NOMO-1 treated with DMSO at 0.1 percent for 48 hours (cell line): ENCODE results near the gene CBFA2T2.
"Not testable (repeated sequence)": the region's sequence is repeated elsewhere in the genome, so short reads cannot be mapped to it uniquely, and the experiment has no call there.

Experiments
- DNase-seq: peaks from one replicate; lab custom pipeline; 2025; ENCODE audit not compliant: unreplicated experiment; lab: John Stamatoyannopoulos, UW

The CBFA2T2 gene

GRCh38 chr20:33609504-33609903 is 119.6 kb downstream of the CBFA2T2 start:
- no peak for DNase-seq

- DNase-seq = no peak
Measured at GRCh38 chr20:33611106-33611505, 121.2 kb downstream of the CBFA2T2 start.

- DNase-seq = no peak
Measured at GRCh38 chr20:33612001-33612400, 122.1 kb downstream of the CBFA2T2 start.

- no peak for DNase-seq
Measured at GRCh38 chr20:33621717-33622400, 132.0 kb downstream of the CBFA2T2 start.

- DNase-seq = no peak
Measured at GRCh38 chr20:33622705-33623365, 132.9 kb downstream of the CBFA2T2 start.

- DNase-seq = no peak
Measured at GRCh38 chr20:33624399-33624798, 134.5 kb downstream of the CBFA2T2 start.

GRCh38 chr20:33626190-33626589 is 136.3 kb downstream of the CBFA2T2 start:
- no peak for DNase-seq

- no peak for DNase-seq
Measured at GRCh38 chr20:33627577-33628216, 137.8 kb downstream of the CBFA2T2 start.

- DNase-seq = no peak
Measured at GRCh38 chr20:33629533-33629932, 139.6 kb downstream of the CBFA2T2 start.

- no peak for DNase-seq
Measured at GRCh38 chr20:33629979-33630378, 140.1 kb downstream of the CBFA2T2 start.

- DNase-seq = no peak
Measured at GRCh38 chr20:33630507-33630906, 140.6 kb downstream of the CBFA2T2 start.

- DNase-seq = not testable (repeated sequence)
Measured at GRCh38 chr20:33631910-33632309, 142.0 kb downstream of the CBFA2T2 start.

GRCh38 chr20:33635341-33635740 is 145.4 kb downstream of the CBFA2T2 start:
- DNase-seq = no peak

GRCh38 chr20:33636776-33637175 is 146.9 kb downstream of the CBFA2T2 start:
- DNase-seq = no peak

- peak; percentile 9 for DNase-seq
Measured at GRCh38 chr20:33640287-33640686, 150.4 kb downstream of the CBFA2T2 start.

GRCh38 chr20:33644313-33645071 is 154.6 kb downstream of the CBFA2T2 start:
- no peak for DNase-seq

GRCh38 chr20:33645072-33645358 is 155.1 kb downstream of the CBFA2T2 start:
- no peak for DNase-seq

GRCh38 chr20:33645396-33645795 is 155.5 kb downstream of the CBFA2T2 start:
- no peak for DNase-seq

- DNase-seq = no peak
Measured at GRCh38 chr20:33646191-33646590, 156.3 kb downstream of the CBFA2T2 start.

GRCh38 chr20:33646959-33647602 is 157.2 kb downstream of the CBFA2T2 start:
- not testable (repeated sequence) for DNase-seq
